ENCODE results near the gene HEY2.

DNA sequence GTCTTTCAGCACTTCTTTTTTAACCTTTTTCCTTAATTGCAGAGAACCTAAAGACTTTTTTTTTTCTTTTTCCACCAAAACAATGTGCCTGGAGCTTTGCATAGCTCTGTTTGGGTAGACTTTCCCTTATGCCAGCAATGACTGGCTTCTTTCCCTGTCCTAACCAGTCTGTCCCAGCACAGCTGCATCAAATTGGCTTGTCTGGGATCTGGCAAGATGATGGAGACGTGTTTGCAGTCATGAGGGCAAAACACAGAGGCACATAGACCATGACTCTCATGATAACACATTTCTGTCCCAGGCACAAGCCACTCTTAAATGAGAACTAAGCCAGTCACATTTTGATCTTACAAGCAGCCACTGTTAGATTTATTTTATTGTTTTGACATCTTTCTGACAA is 16.5 kb downstream of the HEY2 start:
- TF ChIP-seq EZH2 (IDR thresholded peaks at IDR 0.05; ENCODE audit: borderline replicate concordance, low read depth, low read length, severe bottlenecking) (no peak), POLR2A (IDR thresholded peaks at IDR 0.05; ENCODE audit: low read depth, low read length) (no peak)
- TF ChIP-seq, protein P1, sequence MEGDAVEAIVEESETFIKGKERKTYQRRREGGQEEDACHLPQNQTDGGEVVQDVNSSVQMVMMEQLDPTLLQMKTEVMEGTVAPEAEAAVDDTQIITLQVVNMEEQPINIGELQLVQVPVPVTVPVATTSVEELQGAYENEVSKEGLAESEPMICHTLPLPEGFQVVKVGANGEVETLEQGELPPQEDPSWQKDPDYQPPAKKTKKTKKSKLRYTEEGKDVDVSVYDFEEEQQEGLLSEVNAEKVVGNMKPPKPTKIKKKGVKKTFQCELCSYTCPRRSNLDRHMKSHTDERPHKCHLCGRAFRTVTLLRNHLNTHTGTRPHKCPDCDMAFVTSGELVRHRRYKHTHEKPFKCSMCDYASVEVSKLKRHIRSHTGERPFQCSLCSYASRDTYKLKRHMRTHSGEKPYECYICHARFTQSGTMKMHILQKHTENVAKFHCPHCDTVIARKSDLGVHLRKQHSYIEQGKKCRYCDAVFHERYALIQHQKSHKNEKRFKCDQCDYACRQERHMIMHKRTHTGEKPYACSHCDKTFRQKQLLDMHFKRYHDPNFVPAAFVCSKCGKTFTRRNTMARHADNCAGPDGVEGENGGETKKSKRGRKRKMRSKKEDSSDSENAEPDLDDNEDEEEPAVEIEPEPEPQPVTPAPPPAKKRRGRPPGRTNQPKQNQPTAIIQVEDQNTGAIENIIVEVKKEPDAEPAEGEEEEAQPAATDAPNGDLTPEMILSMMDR (IDR thresholded peaks at IDR 0.05; ENCODE audit: extremely low read depth in 1 of 2, insufficient read depth in 1 of 2, low read depth in 1 of 2, low read length in 2 of 2): no peak
- TF ChIP-seq, protein P2, sequence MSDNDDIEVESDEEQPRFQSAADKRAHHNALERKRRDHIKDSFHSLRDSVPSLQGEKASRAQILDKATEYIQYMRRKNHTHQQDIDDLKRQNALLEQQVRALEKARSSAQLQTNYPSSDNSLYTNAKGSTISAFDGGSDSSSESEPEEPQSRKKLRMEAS (IDR thresholded peaks at IDR 0.05; ENCODE audit: insufficient read depth, insufficient read length): no peak

Measured in endothelial cell of umbilical vein (primary cell).